ENCODE data around the gene LGALS13. TPM values are rescaled to one million over a fixed set of nuclear protein-coding genes. Genes with fewer than 3 reads are reported as not detected.

The LGALS13 gene, protein sequence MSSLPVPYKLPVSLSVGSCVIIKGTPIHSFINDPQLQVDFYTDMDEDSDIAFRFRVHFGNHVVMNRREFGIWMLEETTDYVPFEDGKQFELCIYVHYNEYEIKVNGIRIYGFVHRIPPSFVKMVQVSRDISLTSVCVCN
- total RNA-seq (2014; rRNA removed; shearing (Covaris generic)): not detected in 2 replicates

- H3K36me3 ChIP-seq (replicated peaks; ENCODE audit: control insufficient read depth, insufficient read depth, low read length): no peaks in the 10 kb centered on the region
- no peak within 1 kb of the TSS for H3K4me3 ChIP-seq (ENCODE audit: insufficient read depth, low read depth, low read length)
- DNase-seq: no peak
- H3K27me3 ChIP-seq (ENCODE audit: control insufficient read depth, insufficient read depth, low read length): no peaks in the 10 kb centered on the region; the same call in 1 of the 2 replicates
Observed at GRCh38 chr19:39602224-39602623, at the start of gene LGALS13. LGALS13 (plus strand) TSS chr19:39602524; CDS start chr19:39602569, 45 bp downstream.

GRCh38 chr19:39553082-39553652 lies 49.2 kb upstream of the LGALS13 start:
- Histone ChIP-seq H3K4me3 (ENCODE audit: insufficient read depth, low read depth, low read length) (no peak overlapping the region), H3K27me3 (ENCODE audit: control insufficient read depth, insufficient read depth, low read length) (no peaks in the 10 kb centered on the region; the same call in 1 of the 2 replicates), H3K36me3 (replicated peaks; ENCODE audit: control insufficient read depth, insufficient read depth, low read length) (no peaks in the 10 kb centered on the region)
- no peak for DNase-seq

DNA sequence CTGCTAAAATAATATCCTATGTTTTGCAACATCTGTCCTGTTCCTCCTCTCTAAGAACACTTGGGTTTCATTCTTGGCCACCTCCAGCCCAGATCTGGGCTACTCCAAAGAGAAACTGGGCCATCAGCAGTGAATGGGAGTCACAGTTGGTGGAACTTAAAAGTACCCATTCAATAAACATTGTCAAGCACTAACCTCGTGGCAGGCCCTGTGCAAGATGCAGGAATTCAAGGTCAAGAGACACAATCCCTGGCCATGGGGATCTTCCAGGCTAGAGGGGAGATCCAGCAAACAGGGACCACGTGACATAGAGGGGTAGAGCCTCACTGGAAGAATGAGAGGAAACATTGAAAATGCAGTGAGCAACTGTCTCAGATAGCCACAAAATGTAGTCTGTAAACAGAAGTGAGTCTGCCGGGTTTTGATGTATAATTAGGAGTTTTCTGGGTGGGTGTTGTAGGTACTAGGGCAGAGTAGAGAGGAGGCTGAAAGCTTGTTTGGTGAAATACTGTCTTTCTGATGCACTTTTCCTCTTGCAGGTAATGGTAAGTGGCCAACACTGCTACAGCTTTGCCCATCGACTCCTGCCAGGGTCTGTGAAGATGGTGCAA lies 47.5 kb upstream of the LGALS13 start:
- no peak overlapping the region for H3K4me3 ChIP-seq (ENCODE audit: insufficient read depth, low read depth, low read length)
- H3K36me3 ChIP-seq (replicated peaks; ENCODE audit: control insufficient read depth, insufficient read depth, low read length): no peaks in the 10 kb centered on the region
- no peak for DNase-seq
- no peaks in the 10 kb centered on the region; the same call in 1 of the 2 replicates for H3K27me3 ChIP-seq (ENCODE audit: control insufficient read depth, insufficient read depth, low read length)

- Histone ChIP-seq H3K27me3 (ENCODE audit: control insufficient read depth, insufficient read depth, low read length) (no peaks in the 10 kb centered on the region; the same call in 1 of the 2 replicates), H3K4me3 (ENCODE audit: insufficient read depth, low read depth, low read length) (no peak overlapping the region), H3K36me3 (replicated peaks; ENCODE audit: control insufficient read depth, insufficient read depth, low read length) (no peaks in the 10 kb centered on the region)
- DNase-seq: no peak
Observed at GRCh38 chr19:39555883-39556282, 46.4 kb upstream of the LGALS13 start.

GRCh38 chr19:39557811-39558623 lies 44.3 kb upstream of the LGALS13 start:
- Histone ChIP-seq H3K4me3 (ENCODE audit: insufficient read depth, low read depth, low read length) (no peak overlapping the region), H3K36me3 (replicated peaks; ENCODE audit: control insufficient read depth, insufficient read depth, low read length) (no peaks in the 10 kb centered on the region), H3K27me3 (ENCODE audit: control insufficient read depth, insufficient read depth, low read length) (no peaks in the 10 kb centered on the region; the same call in 1 of the 2 replicates)
- DNase-seq: no peak

DNA sequence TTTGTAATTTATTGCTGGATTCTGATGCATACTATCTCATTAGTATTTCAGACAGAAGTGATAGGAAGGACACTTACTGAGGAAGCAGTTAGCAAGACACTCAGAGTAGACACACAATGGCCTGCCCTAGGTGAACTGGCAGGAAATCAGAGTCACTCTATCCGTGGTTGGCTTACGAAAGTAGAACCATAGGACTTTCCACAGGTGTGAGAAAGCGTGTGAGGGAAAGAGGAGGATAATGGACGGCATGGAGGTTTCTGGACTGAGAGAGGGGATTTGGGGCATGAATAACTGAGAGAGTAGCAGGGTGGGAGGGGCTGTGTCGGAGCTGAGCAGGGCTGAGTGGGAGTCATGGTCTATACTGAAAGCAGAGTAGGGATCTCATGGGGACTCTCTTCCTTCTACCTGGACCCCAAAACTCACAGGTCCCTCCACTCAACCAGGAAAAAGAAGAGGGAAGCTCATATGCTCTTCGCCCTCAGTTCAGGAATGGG lies 43.7 kb upstream of the LGALS13 start:
- no peak for DNase-seq
- no peaks in the 10 kb centered on the region for H3K36me3 ChIP-seq (replicated peaks; ENCODE audit: control insufficient read depth, insufficient read depth, low read length)
- no peaks in the 10 kb centered on the region; the same call in 1 of the 2 replicates for H3K27me3 ChIP-seq (ENCODE audit: control insufficient read depth, insufficient read depth, low read length)

GRCh38 chr19:39563408-39563807 lies 38.9 kb upstream of the LGALS13 start:
- no peaks in the 10 kb centered on the region; the same call in 1 of the 2 replicates for H3K27me3 ChIP-seq (ENCODE audit: control insufficient read depth, insufficient read depth, low read length)
- no peak for DNase-seq

More for the DNA sequence above, 43.7 kb upstream of the LGALS13 start:
- no peak overlapping the region for H3K4me3 ChIP-seq (ENCODE audit: insufficient read depth, low read depth, low read length)

DNA sequence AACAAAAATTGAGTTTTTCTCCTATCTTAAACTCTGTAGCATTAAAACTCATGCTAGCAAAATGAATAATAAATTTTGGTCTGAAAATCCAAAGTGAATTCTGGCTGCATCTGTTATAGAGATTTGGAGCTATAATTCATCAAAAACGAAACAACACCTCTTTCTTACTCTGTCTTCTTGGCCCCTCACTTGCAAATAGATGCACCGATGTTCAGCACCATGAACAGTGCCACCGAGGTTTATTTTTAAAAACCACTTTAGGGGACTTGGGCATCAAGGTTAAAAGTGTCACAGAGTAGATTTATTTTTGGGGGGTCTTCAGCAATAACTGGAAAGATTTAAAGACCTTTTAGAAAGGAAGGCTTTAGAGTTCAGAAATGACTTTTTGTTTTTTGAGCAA lies 36.3 kb upstream of the LGALS13 start:
- DNase-seq: no peak
- H3K27me3 ChIP-seq (ENCODE audit: control insufficient read depth, insufficient read depth, low read length): no peaks in the 10 kb centered on the region; the same call in 1 of the 2 replicates
- no peak overlapping the region for H3K4me3 ChIP-seq (ENCODE audit: insufficient read depth, low read depth, low read length)
- no peaks in the 10 kb centered on the region for H3K36me3 ChIP-seq (replicated peaks; ENCODE audit: control insufficient read depth, insufficient read depth, low read length)

More at GRCh38 chr19:39563408-39563807, 38.9 kb upstream of the LGALS13 start:
- Histone ChIP-seq H3K36me3 (replicated peaks; ENCODE audit: control insufficient read depth, insufficient read depth, low read length) (no peaks in the 10 kb centered on the region), H3K4me3 (ENCODE audit: insufficient read depth, low read depth, low read length) (no peak overlapping the region)

DNA sequence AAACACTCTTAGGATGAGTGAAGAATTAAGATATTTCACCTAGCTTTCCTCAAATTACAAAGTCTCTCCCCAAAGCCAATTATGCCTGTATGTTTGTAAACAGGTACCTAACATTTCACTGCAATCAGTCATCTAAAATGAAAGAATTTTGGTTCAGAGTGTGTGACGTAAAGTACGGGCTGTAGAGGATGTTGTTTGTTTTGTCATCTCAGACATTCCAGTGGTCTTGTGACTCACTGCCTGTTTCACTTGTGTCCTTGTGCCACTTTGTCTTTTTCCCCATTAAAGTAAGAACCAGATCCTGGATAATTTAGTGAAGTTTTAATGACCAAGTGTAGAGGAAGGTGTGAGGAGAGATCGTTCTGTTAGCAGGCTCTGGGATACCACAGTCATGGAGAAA lies 33.7 kb upstream of the LGALS13 start:
- Histone ChIP-seq H3K4me3 (ENCODE audit: insufficient read depth, low read depth, low read length) (no peak overlapping the region), H3K36me3 (replicated peaks; ENCODE audit: control insufficient read depth, insufficient read depth, low read length) (no peaks in the 10 kb centered on the region), H3K27me3 (ENCODE audit: control insufficient read depth, insufficient read depth, low read length) (no peaks in the 10 kb centered on the region; the same call in 1 of the 2 replicates)
- DNase-seq: no peak

- no peaks in the 10 kb centered on the region for H3K36me3 ChIP-seq (replicated peaks; ENCODE audit: control insufficient read depth, insufficient read depth, low read length)
- no peak for DNase-seq
- no peak overlapping the region for H3K4me3 ChIP-seq (ENCODE audit: insufficient read depth, low read depth, low read length)
- no peaks in the 10 kb centered on the region for H3K27me3 ChIP-seq (ENCODE audit: control insufficient read depth, insufficient read depth, low read length)
Observed at GRCh38 chr19:39582442-39582841, 19.9 kb upstream of the LGALS13 start.

- Histone ChIP-seq H3K4me3 (ENCODE audit: insufficient read depth, low read depth, low read length) (no peak overlapping the region), H3K36me3 (replicated peaks; ENCODE audit: control insufficient read depth, insufficient read depth, low read length) (no peaks in the 10 kb centered on the region), H3K27me3 (ENCODE audit: control insufficient read depth, insufficient read depth, low read length) (no peaks in the 10 kb centered on the region)
- DNase-seq: no peak
Observed at GRCh38 chr19:39582891-39583625, 19.3 kb upstream of the LGALS13 start.

GRCh38 chr19:39587496-39587895 lies 14.8 kb upstream of the LGALS13 start:
- DNase-seq: no peak
- H3K36me3 ChIP-seq (replicated peaks; ENCODE audit: control insufficient read depth, insufficient read depth, low read length): no peaks in the 10 kb centered on the region
- no peaks in the 10 kb centered on the region for H3K27me3 ChIP-seq (ENCODE audit: control insufficient read depth, insufficient read depth, low read length)
- H3K4me3 ChIP-seq (ENCODE audit: insufficient read depth, low read depth, low read length): no peak overlapping the region

DNA sequence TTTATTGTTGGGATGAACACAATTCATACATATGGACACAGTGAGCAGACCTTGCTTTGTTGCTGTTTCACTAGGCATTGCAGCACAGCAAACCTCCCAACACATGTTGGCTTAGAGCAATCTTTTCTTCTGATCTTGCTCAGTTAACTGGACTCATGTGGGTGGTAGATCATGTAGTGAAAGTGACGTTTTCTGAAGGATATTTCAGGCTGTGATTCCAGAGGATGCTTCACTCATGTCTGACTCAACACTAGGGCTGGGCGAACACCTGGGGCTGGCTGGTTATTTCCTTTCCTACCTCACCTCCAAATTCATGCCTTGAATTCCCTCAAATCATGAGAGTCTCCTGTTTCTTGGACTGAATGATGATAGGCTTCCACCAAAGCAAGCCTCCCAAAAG lies 14.3 kb upstream of the LGALS13 start:
- Histone ChIP-seq H3K4me3 (ENCODE audit: insufficient read depth, low read depth, low read length) (no peak overlapping the region), H3K36me3 (replicated peaks; ENCODE audit: control insufficient read depth, insufficient read depth, low read length) (no peaks in the 10 kb centered on the region), H3K27me3 (ENCODE audit: control insufficient read depth, insufficient read depth, low read length) (no peaks in the 10 kb centered on the region)
- DNase-seq: no peak

DNA sequence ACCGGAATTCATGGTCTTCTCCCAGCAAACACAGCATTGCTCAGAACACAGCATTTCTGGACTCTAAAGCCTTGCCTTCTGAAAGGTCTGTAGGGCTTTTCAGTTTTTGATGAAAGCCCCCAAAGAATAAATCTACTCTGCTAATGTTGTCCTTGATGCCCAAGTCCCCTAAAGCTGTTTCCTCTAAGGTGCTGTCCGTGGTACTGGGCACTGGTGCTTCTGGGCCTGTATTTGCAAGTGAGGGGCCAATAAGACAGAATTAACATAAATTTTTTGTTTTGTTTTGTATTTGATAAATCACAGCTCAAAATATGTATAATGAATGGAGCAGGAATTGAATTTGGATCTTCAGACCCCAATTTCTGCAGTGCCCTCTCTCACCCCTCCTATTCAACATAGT lies 12.1 kb upstream of the LGALS13 start:
- peak; percentile 7 for DNase-seq
- Histone ChIP-seq H3K36me3 (replicated peaks; ENCODE audit: control insufficient read depth, insufficient read depth, low read length) (no peaks in the 10 kb centered on the region), H3K27me3 (ENCODE audit: control insufficient read depth, insufficient read depth, low read length) (no peaks in the 10 kb centered on the region), H3K4me3 (ENCODE audit: insufficient read depth, low read depth, low read length) (no peak overlapping the region)
